Left lung (tissue), 10 donors: ENCODE data around the gene RFX4. TPM values are rescaled to one million over a fixed set of nuclear protein-coding genes. Genes with fewer than 3 reads are reported as not detected.

ENCODE experiments used
- ATAC-seq: fragments of 200-7000 bp; cut with Tn5 transposase; one replicate; pipeline ENCODE4 v1.9.1; 2020; ENCODE audit warnings: moderate library complexity
- DNase-seq, 4 donors: peaks; one replicate each; pipeline ENCODE4 v3.0.0-alpha.2; 2013 to 2020
- H3K27ac ChIP-seq, 2 donors: fragments of 200-600 bp; sonication (generic) in 1 of 2; one replicate each; pipeline versions ENCODE4 v1.5.0 to v1.8.0; 2020 to 2021
- H3K27me3 ChIP-seq, 2 donors: fragments of 200-600 bp; sonication (generic) in 1 of 2; one replicate each; pipeline versions ENCODE4 v1.5.0 to v1.8.0; 2020 to 2021
- H3K36me3 ChIP-seq, 2 donors: fragments of 200-600 bp; sonication (generic) in 1 of 2; one replicate each; pipeline versions ENCODE4 v1.5.0 to v1.8.0; 2020 to 2021
- H3K4me1 ChIP-seq, 2 donors: fragments of 200-600 bp; one replicate each; pipeline ENCODE4 v1.8.0; 2021
- H3K4me3 ChIP-seq, 2 donors: fragments of 200-600 bp; sonication (generic) in 1 of 2; one replicate each; pipeline versions ENCODE4 v1.5.0 to v1.8.0; 2020 to 2021; ENCODE audit warnings: mild to moderate bottlenecking in 1 of 2
- H3K9me3 ChIP-seq, 2 donors: fragments of 200-600 bp; sonication (generic) in 1 of 2; one replicate each; pipeline versions ENCODE4 v1.5.0 to v1.8.0; 2020 to 2021
- intact Hi-C, 2 donors: fragments of 100-400 bp; cut with DNase I; formaldehyde crosslinking; loops; one replicate each; pipeline versions ENCODE4 v1.11.2 to v1.14.2; 2022
- polyA plus RNA-seq, 6 donors: library from polyadenylated mRNA; unstranded; fragments of 120-200 nt; gene quantifications; one replicate each; pipeline ENCODE4 v1.2.1, GENCODE V29; 2013; ENCODE audit not compliant: insufficient read length in 6 of 6
- total RNA-seq, 2 donors: library from RNA; stranded (reverse); fragmentation: NEBNext Ultra II Directional; extraction: Animal tissue kit (Norgen Biotek cat#: 25700); gene quantifications; one replicate each; pipeline ENCODE4 v1.2.1, GENCODE V29; 2021
- TF ChIP-seq, protein P1 (sequence below), 2 donors: fragments of 200-600 bp; sonication (generic) in 1 of 2; IDR thresholded peaks; one replicate each; pipeline versions ENCODE4 v1.5.0 to v1.8.0; 2021; ENCODE audit warnings: antibody characterized with exemption in 2 of 2
- donor health status: DM: no; HTN: yes; CAD: no.
- donor health status: DM: no; HTN: no; CAD: no.

The RFX4 gene
- total and polyA plus RNA-seq, 8 donors = 0.09 TPM; not detected in 7

DNA sequence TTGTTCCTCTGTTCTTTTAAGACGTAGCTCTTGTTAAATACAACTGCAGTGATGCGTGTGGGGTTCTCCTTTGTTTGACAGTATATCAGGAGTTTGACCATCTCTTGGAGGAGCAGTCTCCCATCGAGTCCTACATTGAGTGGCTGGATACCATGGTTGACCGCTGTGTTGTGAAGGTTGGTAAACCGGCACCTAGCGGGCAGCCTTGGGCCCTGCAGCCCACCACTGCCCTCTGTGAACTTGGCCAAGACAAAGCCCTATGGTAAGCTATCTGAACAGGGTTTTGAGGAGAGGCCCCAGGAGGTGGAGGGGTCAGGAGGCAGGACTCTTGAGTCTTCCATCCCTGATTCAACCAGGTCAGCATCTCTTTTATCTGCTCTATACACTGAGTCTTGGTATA lies 137.1 kb downstream of the RFX4 start:
- TF ChIP-seq, protein P1, sequence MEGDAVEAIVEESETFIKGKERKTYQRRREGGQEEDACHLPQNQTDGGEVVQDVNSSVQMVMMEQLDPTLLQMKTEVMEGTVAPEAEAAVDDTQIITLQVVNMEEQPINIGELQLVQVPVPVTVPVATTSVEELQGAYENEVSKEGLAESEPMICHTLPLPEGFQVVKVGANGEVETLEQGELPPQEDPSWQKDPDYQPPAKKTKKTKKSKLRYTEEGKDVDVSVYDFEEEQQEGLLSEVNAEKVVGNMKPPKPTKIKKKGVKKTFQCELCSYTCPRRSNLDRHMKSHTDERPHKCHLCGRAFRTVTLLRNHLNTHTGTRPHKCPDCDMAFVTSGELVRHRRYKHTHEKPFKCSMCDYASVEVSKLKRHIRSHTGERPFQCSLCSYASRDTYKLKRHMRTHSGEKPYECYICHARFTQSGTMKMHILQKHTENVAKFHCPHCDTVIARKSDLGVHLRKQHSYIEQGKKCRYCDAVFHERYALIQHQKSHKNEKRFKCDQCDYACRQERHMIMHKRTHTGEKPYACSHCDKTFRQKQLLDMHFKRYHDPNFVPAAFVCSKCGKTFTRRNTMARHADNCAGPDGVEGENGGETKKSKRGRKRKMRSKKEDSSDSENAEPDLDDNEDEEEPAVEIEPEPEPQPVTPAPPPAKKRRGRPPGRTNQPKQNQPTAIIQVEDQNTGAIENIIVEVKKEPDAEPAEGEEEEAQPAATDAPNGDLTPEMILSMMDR (IDR thresholded peaks at IDR 0.05) = no peak
- no peaks in the 10 kb centered on the region for H3K9me3 ChIP-seq
- intact Hi-C loops = no loop called here
- no peak for DNase-seq
- no peak for ATAC-seq
- no peak overlapping the region for H3K4me3 ChIP-seq
- no peak overlapping the region for H3K27ac ChIP-seq
- peaks cover 0 to 4% of the 10 kb centered on the region in 2 donors for H3K27me3 ChIP-seq
- H3K36me3 ChIP-seq = no peaks in the 10 kb centered on the region
- no peaks in the 10 kb centered on the region for H3K4me1 ChIP-seq

DNA sequence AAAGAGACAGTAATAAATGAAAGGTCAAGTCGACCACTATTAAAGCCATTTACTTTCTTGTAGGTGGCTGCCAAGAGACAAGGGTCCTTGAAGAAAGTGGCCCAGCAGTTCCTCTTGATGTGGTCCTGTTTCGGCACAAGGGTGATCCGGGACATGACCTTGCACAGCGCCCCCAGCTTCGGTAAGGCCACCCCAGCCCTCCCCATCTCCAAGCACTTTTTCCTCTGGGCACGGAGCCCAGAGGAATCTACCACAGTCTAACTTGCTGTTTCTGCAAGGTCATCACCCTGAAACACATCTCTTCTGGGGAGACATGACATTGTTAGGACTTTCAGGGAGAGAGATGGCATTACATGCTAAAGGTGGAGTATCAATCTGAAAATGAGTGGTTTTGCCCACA lies 137.9 kb downstream of the RFX4 start:
- ATAC-seq = peak; percentile 56
- TF ChIP-seq, protein P1 (IDR thresholded peaks at IDR 0.05) = no peak
- no peaks in the 10 kb centered on the region for H3K4me1 ChIP-seq
- H3K9me3 ChIP-seq = no peaks in the 10 kb centered on the region
- peaks cover 0 to 4% of the 10 kb centered on the region in 2 donors for H3K27me3 ChIP-seq
- peak in 1 of 4 donors; percentile 39 for DNase-seq
- intact Hi-C loops = no loop called here
- H3K36me3 ChIP-seq = no peaks in the 10 kb centered on the region
- H3K4me3 ChIP-seq = no peak overlapping the region
- H3K27ac ChIP-seq = no peak overlapping the region

DNA sequence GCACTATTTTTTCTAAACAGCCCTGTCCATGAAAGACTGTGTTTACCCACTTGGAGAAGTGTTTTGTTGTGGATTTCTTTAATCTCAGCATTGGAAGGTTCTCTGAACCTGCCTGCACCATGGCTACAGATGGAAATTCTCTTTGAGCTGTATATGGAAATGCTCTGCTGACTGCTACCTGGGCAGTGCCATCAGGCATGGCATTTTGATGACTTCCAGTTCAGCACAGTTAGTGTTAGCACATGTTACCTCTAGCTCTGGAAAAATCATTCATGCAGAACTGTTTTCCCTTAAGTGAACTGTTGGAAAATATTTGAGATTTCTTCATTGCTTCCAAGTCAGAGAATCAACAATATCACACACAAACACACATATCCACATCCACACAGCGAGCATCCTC lies 139.1 kb downstream of the RFX4 start:
- DNase-seq = no peak
- intact Hi-C loops = no loop called here

DNA sequence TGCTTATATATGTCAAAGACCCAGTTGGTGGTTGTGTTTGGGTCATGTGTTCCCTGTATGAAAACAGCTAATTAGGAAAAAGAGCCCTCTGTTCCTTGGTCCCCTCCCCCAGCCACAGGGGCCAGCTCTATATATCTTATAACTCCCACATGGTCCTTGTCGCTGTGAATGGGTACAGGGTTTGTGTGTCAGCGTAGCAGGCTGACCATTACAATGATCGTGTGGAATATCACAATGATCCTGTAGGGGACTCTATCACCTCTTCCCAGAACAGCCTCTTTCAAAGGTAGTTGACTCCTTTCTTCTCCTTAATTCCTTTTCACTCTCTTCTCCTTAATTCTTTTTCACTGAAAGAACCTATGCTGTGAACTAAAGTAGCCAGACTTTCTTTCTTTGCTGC lies 140.0 kb downstream of the RFX4 start:
- intact Hi-C loops = no loop called here
- Histone ChIP-seq H3K36me3 (no peaks in the 10 kb centered on the region), H3K4me1 (no peaks in the 10 kb centered on the region), H3K9me3 (no peaks in the 10 kb centered on the region), H3K4me3 (no peak overlapping the region), H3K27me3 (no peaks in the 10 kb centered on the region), H3K27ac (no peak overlapping the region)
- DNase-seq = no peak
- TF ChIP-seq, protein P1 (IDR thresholded peaks at IDR 0.05) = no peak
- ATAC-seq = no peak

More for the DNA sequence above, 139.1 kb downstream of the RFX4 start:
- no peak overlapping the region for H3K27ac ChIP-seq
- H3K4me1 ChIP-seq = no peaks in the 10 kb centered on the region
- no peak overlapping the region for H3K4me3 ChIP-seq
- no peaks in the 10 kb centered on the region for H3K9me3 ChIP-seq
- no peaks in the 10 kb centered on the region for H3K27me3 ChIP-seq
- ATAC-seq = no peak
- TF ChIP-seq, protein P1 (IDR thresholded peaks at IDR 0.05) = no peak
- H3K36me3 ChIP-seq = no peaks in the 10 kb centered on the region

DNA sequence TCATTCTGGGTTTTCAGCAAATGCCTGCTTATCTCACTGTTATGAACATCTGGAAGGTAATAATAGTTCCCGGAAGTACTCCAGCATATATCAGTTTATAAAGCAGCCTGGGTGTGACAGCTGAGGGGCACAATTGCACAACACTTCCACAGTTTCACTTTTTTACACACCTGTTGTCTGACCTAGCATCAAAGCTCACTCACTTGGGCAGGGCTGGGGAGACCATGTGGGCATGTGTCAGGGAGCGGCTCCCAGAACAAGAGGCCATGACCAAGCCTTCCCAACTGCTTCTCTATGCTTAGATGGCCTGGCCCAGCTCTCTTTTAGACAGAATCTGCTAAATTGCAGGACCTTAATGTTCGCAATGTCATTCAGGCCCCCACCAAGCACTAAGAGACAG lies 140.6 kb downstream of the RFX4 start:
- no peak overlapping the region for H3K4me3 ChIP-seq
- no peaks in the 10 kb centered on the region for H3K36me3 ChIP-seq
- TF ChIP-seq, protein P1 (IDR thresholded peaks at IDR 0.05) = no peak
- H3K27me3 ChIP-seq = no peaks in the 10 kb centered on the region
- H3K9me3 ChIP-seq = no peaks in the 10 kb centered on the region
- intact Hi-C loops = no loop called here
- no peak overlapping the region for H3K27ac ChIP-seq
- H3K4me1 ChIP-seq = no peaks in the 10 kb centered on the region
- no peak for DNase-seq
- ATAC-seq = no peak
